Parathyroid adenoma (tissue), 2 donors: ENCODE data around the gene MAGI2.

ENCODE experiments used
- H2AFZ ChIP-seq: fragments of 300-600 bp; sonication (generic); one replicate; pipeline ENCODE4 v1.7.0; 2017; ENCODE audit warnings: antibody characterized with exemption, mild to moderate bottlenecking
- H3K27ac ChIP-seq: fragments of 300-600 bp; sonication (generic); one replicate; pipeline ENCODE4 v1.7.0; 2017
- H3K27me3 ChIP-seq: fragments of 300-600 bp; sonication (generic); one replicate; pipeline ENCODE4 v1.7.0; 2017; ENCODE audit warnings: low read length; ENCODE audit not compliant: control insufficient read depth, insufficient read depth
- H3K36me3 ChIP-seq: fragments of 300-600 bp; sonication (generic); one replicate; pipeline ENCODE4 v1.7.0; 2017; ENCODE audit warnings: low read length; ENCODE audit not compliant: control insufficient read depth, insufficient read depth
- H3K4me1 ChIP-seq: fragments of 300-600 bp; sonication (generic); one replicate; pipeline ENCODE4 v1.7.0; 2017; ENCODE audit warnings: control low read depth
- H3K4me2 ChIP-seq: fragments of 300-600 bp; sonication (generic); one replicate; pipeline ENCODE4 v1.7.0; 2017; ENCODE audit warnings: low read length
- H3K4me3 ChIP-seq: fragments of 300-600 bp; sonication (generic); one replicate; pipeline ENCODE4 v1.7.0; 2017; ENCODE audit warnings: low read depth, low read length
- H3K79me2 ChIP-seq: fragments of 300-600 bp; sonication (generic); one replicate; pipeline ENCODE4 v1.7.0; 2017; ENCODE audit warnings: control low read depth
- H3K9ac ChIP-seq: fragments of 300-600 bp; sonication (generic); one replicate; pipeline ENCODE4 v1.7.0; 2017; ENCODE audit warnings: mild to moderate bottlenecking
- H3K9me3 ChIP-seq: fragments of 300-600 bp; sonication (generic); one replicate; pipeline ENCODE4 v1.7.0; 2017; ENCODE audit warnings: low read length; ENCODE audit not compliant: control insufficient read depth
- CTCF ChIP-seq: fragments of 300-600 bp; sonication (generic); IDR thresholded peaks from one replicate; pipeline ENCODE4 v1.7.0; 2017; ENCODE audit warnings: antibody characterized with exemption, mild to moderate bottlenecking
- donor health status: primary hyperparathyroidism.

Gene MAGI2

GRCh38 chr7:78207269-78207668 lies 1246.2 kb downstream of the MAGI2 start:
- no peak overlapping the region for H3K4me3 ChIP-seq
- H3K27ac ChIP-seq: no peak overlapping the region
- H3K4me1 ChIP-seq: no peaks in the 10 kb centered on the region
- H3K4me2 ChIP-seq: no peak overlapping the region
- TF ChIP-seq CTCF: no peak
- no peaks in the 10 kb centered on the region for H3K9me3 ChIP-seq
- no peaks in the 10 kb centered on the region for H3K79me2 ChIP-seq
- H3K36me3 ChIP-seq: no peaks in the 10 kb centered on the region
- no peaks in the 10 kb centered on the region for H3K27me3 ChIP-seq
- H2AFZ ChIP-seq: no peak overlapping the region
- H3K9ac ChIP-seq: no peak overlapping the region

- no peaks in the 10 kb centered on the region for H3K79me2 ChIP-seq
Observed at GRCh38 chr7:78206769-78207168, 1246.7 kb downstream of the MAGI2 start.

GRCh38 chr7:78203042-78203720 lies 1250.3 kb downstream of the MAGI2 start:
- no peak for TF ChIP-seq CTCF
- Histone ChIP-seq H3K27ac (no peak overlapping the region), H3K4me1 (no peaks in the 10 kb centered on the region), H3K27me3 (no peaks in the 10 kb centered on the region), H3K9me3 (no peaks in the 10 kb centered on the region), H3K36me3 (no peaks in the 10 kb centered on the region), H3K4me2 (no peak overlapping the region), H3K9ac (no peak overlapping the region), H2AFZ (no peak overlapping the region), H3K79me2 (no peaks in the 10 kb centered on the region), H3K4me3 (no peak overlapping the region)

More at GRCh38 chr7:78206769-78207168, 1246.7 kb downstream of the MAGI2 start:
- Histone ChIP-seq H3K36me3 (no peaks in the 10 kb centered on the region), H3K27me3 (no peaks in the 10 kb centered on the region), H3K9ac (no peak overlapping the region), H3K4me2 (no peak overlapping the region), H3K4me3 (no peak overlapping the region), H2AFZ (no peak overlapping the region), H3K9me3 (no peaks in the 10 kb centered on the region), H3K4me1 (no peaks in the 10 kb centered on the region), H3K27ac (no peak overlapping the region)
- TF ChIP-seq CTCF: no peak

DNA sequence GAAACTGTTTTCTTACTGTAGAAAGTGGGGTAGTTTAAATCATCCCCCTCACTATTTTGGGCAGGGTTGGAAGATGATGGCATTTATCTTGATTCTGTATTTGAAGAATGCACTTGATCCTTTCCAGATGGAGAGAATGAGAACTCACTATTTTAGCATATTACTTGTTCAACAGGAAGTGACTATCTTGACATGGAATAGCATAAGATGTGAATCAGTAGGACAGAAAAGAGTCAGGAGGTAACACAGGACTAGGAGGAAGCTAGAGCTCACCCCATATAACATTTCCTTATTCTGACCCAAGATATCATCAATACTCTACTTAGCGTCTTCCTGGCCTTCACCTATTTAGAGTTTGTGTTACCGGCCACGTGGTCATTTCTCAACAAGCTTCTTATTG lies 1254.7 kb downstream of the MAGI2 start:
- no peak for TF ChIP-seq CTCF
- H3K4me2 ChIP-seq: no peak overlapping the region
- H3K79me2 ChIP-seq: no peaks in the 10 kb centered on the region
- no peak overlapping the region for H3K27ac ChIP-seq
- H2AFZ ChIP-seq: no peak overlapping the region
- H3K27me3 ChIP-seq: no peaks in the 10 kb centered on the region
- no peaks in the 10 kb centered on the region for H3K9me3 ChIP-seq
- H3K36me3 ChIP-seq: no peaks in the 10 kb centered on the region
- no peak overlapping the region for H3K9ac ChIP-seq
- H3K4me3 ChIP-seq: no peak overlapping the region
- H3K4me1 ChIP-seq: no peaks in the 10 kb centered on the region

GRCh38 chr7:78197447-78197846 lies 1256.0 kb downstream of the MAGI2 start:
- Histone ChIP-seq H3K4me3 (no peak overlapping the region), H3K4me1 (no peaks in the 10 kb centered on the region), H3K4me2 (no peak overlapping the region), H3K9ac (no peak overlapping the region), H3K27ac (no peak overlapping the region), H3K36me3 (no peaks in the 10 kb centered on the region), H3K27me3 (no peaks in the 10 kb centered on the region), H3K9me3 (no peaks in the 10 kb centered on the region), H2AFZ (no peak overlapping the region), H3K79me2 (no peaks in the 10 kb centered on the region)
- no peak for TF ChIP-seq CTCF
